ENCODE results near the gene FAM229B.

DNA sequence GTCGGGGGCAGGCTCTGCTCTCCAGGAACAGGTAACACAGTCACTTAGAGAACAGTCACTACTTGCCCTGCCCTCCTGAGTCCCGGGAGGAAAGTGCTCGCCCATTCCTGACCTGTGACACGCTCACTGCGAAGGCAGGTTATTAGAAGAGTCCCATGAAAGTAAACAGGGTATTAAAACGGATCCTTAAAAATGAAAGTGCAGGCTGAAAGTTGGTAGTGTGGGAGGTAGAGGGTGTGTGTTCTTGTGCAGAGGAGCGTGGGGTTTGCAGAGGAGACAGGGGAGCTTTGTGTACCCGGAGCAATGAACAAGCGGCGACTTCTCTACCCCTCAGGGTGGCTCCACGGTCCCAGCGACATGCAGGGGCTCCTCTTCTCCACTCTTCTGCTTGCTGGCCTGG, 33.4 kb upstream of the FAM229B start, which contains the start of gene CCN6:
- TF ChIP-seq EZH2 (IDR thresholded peaks at IDR 0.05) (no peak), POLR2AphosphoS5 (IDR thresholded peaks at IDR 0.05; ENCODE audit: borderline replicate concordance, low read depth, low read length) (no peak), FOXP2 (optimal IDR thresholded peaks at IDR 0.05; ENCODE audit: control extremely low read depth, extremely low read length, insufficient read depth) (no peak)

Data from SK-N-MC (cell line).